Measurements from ENCODE around the gene ASGR2.
"Not testable (repeated sequence)": the region's sequence is repeated elsewhere in the genome, so short reads cannot be mapped to it uniquely, and the experiment has no call there.

ASGR2 gene

GRCh38 chr17:7129311-7129710 lies 14.7 kb upstream of the ASGR2 start:
- no peak for TF ChIP-seq ZNF8 (CRISPR knock-in tag; IDR thresholded peaks at IDR 0.05)
- TF ChIP-seq ZC3H10 (CRISPR knock-in tag; IDR thresholded peaks at IDR 0.05) = no peak
- TF ChIP-seq ESRRG (CRISPR knock-in tag; IDR thresholded peaks at IDR 0.05) = no peak
- no peak for TF ChIP-seq PPARA (CRISPR knock-in tag; IDR thresholded peaks at IDR 0.05; ENCODE audit: borderline replicate concordance)
- no peak for TF ChIP-seq OSR1 (CRISPR knock-in tag; IDR thresholded peaks at IDR 0.05)
- TF ChIP-seq POU6F1 (CRISPR knock-in tag; IDR thresholded peaks at IDR 0.05; ENCODE audit: borderline replicate concordance, low read depth) = no peak
- TF ChIP-seq GLIS3 (CRISPR knock-in tag; IDR thresholded peaks at IDR 0.05) = no peak
- TF ChIP-seq ZNF70 (CRISPR knock-in tag; IDR thresholded peaks at IDR 0.05) = no peak
- TF ChIP-seq ZFP3 (CRISPR knock-in tag; IDR thresholded peaks at IDR 0.05) = no peak
- no peak for TF ChIP-seq ARNTL (CRISPR knock-in tag; IDR thresholded peaks at IDR 0.05; ENCODE audit: borderline replicate concordance, low read depth)
- no peak for TF ChIP-seq ZNF565 (CRISPR knock-in tag; conservative IDR thresholded peaks at IDR 0.05; ENCODE audit: low read depth)
- TF ChIP-seq TOX (CRISPR knock-in tag; IDR thresholded peaks at IDR 0.05; ENCODE audit: borderline replicate concordance) = no peak
- TF ChIP-seq BACH2 (CRISPR knock-in tag; IDR thresholded peaks at IDR 0.05; ENCODE audit: borderline replicate concordance) = no peak
- no peak for TF ChIP-seq PATZ1 (CRISPR knock-in tag; IDR thresholded peaks at IDR 0.05; ENCODE audit: borderline replicate concordance)
- TF ChIP-seq ISL1 (CRISPR knock-in tag; IDR thresholded peaks at IDR 0.05) = no peak
- no peak for TF ChIP-seq TSHZ2 (CRISPR knock-in tag; IDR thresholded peaks at IDR 0.05)
- no peak for TF ChIP-seq CSDC2 (CRISPR knock-in tag; IDR thresholded peaks at IDR 0.05)
- ATAC-seq = no peak

- TF ChIP-seq TSHZ2 (CRISPR knock-in tag; IDR thresholded peaks at IDR 0.05) = no peak
- no peak for TF ChIP-seq BACH2 (CRISPR knock-in tag; IDR thresholded peaks at IDR 0.05; ENCODE audit: borderline replicate concordance)
- TF ChIP-seq CREB5 (CRISPR knock-in tag; IDR thresholded peaks at IDR 0.05; ENCODE audit: low read depth) = no peak
- no peak for TF ChIP-seq ZNF565 (CRISPR knock-in tag; conservative IDR thresholded peaks at IDR 0.05; ENCODE audit: low read depth)
- no peak for TF ChIP-seq RARB (CRISPR knock-in tag; IDR thresholded peaks at IDR 0.05)
- no peak for TF ChIP-seq ZNF70 (CRISPR knock-in tag; IDR thresholded peaks at IDR 0.05)
- no peak for TF ChIP-seq PATZ1 (CRISPR knock-in tag; IDR thresholded peaks at IDR 0.05; ENCODE audit: borderline replicate concordance)
- TF ChIP-seq ISL1 (CRISPR knock-in tag; IDR thresholded peaks at IDR 0.05) = no peak
- TF ChIP-seq ESRRG (CRISPR knock-in tag; IDR thresholded peaks at IDR 0.05) = no peak
- ATAC-seq = no peak
Measured at GRCh38 chr17:7128160-7128559, 13.5 kb upstream of the ASGR2 start.

- ATAC-seq = not testable (repeated sequence)
Measured at GRCh38 chr17:7127501-7127900, 12.9 kb upstream of the ASGR2 start.

GRCh38 chr17:7126386-7126785 lies 11.8 kb upstream of the ASGR2 start:
- not testable (repeated sequence) for ATAC-seq
